ENCODE data around the gene MFAP5. TPM values are rescaled to one million over a fixed set of nuclear protein-coding genes. Genes with fewer than 3 reads are reported as not detected.
"Not testable (repeated sequence)": the region's sequence is repeated elsewhere in the genome, so short reads cannot be mapped to it uniquely, and the experiment has no call there.

MFAP5 gene
- total RNA-seq, 2 donors from 2014 or later = 4.6 to 12.1 TPM

DNA sequence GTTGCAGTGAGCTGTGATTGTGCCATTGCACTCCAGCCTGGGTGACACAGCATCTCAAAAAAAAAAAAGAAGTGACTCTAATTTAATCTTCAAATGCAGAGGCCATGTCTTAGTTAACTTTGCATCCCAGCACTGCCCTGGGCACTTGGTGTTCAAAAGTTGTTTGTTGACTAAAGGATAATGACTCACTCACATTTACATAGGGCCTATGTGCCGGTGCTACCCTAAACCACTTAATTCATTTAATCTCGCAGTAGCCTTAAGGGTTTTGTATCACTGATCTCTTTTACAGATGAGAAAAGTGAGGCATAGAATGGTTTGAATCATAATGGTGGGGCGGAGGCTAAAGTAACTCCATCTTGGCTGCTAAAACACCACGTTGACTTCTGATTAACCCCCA lies 23.7 kb downstream of the MFAP5 start:
- no peaks in the 10 kb centered on the region for H3K4me1 ChIP-seq
- no peak for DNase-seq
- H3K27me3 ChIP-seq = no peaks in the 10 kb centered on the region
- intact Hi-C loops (cut with DNase I) = no loop called here
- H3K9ac ChIP-seq (ENCODE audit: low read depth in 2 of 2, low read length in 2 of 2) = no peak overlapping the region
- H3K27ac ChIP-seq = no peak overlapping the region
- no peaks in the 10 kb centered on the region for H3K9me3 ChIP-seq
- H3K4me3 ChIP-seq = no peak overlapping the region
- no peaks in the 10 kb centered on the region for H3K36me3 ChIP-seq
- TF ChIP-seq, protein P1, sequence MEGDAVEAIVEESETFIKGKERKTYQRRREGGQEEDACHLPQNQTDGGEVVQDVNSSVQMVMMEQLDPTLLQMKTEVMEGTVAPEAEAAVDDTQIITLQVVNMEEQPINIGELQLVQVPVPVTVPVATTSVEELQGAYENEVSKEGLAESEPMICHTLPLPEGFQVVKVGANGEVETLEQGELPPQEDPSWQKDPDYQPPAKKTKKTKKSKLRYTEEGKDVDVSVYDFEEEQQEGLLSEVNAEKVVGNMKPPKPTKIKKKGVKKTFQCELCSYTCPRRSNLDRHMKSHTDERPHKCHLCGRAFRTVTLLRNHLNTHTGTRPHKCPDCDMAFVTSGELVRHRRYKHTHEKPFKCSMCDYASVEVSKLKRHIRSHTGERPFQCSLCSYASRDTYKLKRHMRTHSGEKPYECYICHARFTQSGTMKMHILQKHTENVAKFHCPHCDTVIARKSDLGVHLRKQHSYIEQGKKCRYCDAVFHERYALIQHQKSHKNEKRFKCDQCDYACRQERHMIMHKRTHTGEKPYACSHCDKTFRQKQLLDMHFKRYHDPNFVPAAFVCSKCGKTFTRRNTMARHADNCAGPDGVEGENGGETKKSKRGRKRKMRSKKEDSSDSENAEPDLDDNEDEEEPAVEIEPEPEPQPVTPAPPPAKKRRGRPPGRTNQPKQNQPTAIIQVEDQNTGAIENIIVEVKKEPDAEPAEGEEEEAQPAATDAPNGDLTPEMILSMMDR (IDR thresholded peaks at IDR 0.05) = no peak

DNA sequence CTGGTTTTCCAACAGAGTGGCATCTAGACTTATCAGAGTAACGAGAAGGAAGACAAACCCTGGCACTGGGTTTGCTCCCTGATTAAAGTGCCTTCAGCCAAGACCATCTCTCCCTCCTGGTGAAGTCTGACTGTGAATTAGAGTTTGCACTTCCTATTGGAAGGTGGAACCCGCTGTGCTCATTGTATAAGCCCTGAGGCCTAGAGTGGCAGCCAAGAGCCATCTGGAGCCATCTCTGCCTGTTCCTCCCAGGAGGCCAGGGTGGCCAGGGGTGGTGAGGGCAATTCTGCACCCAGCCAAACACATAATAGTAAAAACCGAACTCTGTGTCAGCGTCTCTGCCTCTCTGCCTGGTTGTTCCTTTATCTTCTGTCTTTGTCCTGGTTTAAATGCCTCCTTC lies 25.0 kb downstream of the MFAP5 start:
- H3K4me1 ChIP-seq = no peaks in the 10 kb centered on the region
- no peaks in the 10 kb centered on the region for H3K36me3 ChIP-seq

DNA sequence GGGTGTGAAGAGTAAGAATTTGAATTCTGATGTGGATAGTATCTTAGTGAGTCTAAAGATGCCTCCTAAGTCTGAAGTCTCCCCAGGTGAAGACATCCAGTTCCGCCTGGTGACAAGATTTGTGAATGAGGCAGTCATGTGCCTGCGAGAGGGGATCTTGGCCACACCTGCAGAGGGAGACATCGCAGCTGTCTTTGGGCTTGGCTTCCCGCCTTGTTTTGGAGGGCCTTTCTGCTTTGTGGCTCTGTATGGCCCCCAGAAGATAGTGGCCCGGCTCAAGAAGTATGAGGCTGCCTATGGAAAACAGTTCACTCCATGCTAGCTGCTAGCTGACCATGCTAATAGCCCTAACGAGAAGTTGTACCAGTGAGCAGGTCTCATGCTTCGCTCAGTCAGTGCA lies 25.4 kb downstream of the MFAP5 start:
- Histone ChIP-seq H3K9me3 (no peaks in the 10 kb centered on the region), H3K27me3 (no peaks in the 10 kb centered on the region), H3K4me1 (no peaks in the 10 kb centered on the region), H3K36me3 (no peaks in the 10 kb centered on the region), H3K4me3 (no peak overlapping the region), H3K27ac (no peak overlapping the region), H3K9ac (ENCODE audit: low read depth in 2 of 2, low read length in 2 of 2) (no peak overlapping the region)
- intact Hi-C loops (cut with DNase I) = no loop called here
- no peak for DNase-seq
- TF ChIP-seq, protein P1 (IDR thresholded peaks at IDR 0.05) = no peak

More for the DNA sequence above, 25.0 kb downstream of the MFAP5 start:
- no peaks in the 10 kb centered on the region for H3K27me3 ChIP-seq
- H3K9ac ChIP-seq (ENCODE audit: low read depth in 2 of 2, low read length in 2 of 2) = no peak overlapping the region
- H3K27ac ChIP-seq = no peak overlapping the region
- TF ChIP-seq, protein P1 (IDR thresholded peaks at IDR 0.05) = no peak
- intact Hi-C loops (cut with DNase I) = no loop called here
- no peak for DNase-seq
- H3K4me3 ChIP-seq = no peak overlapping the region
- no peaks in the 10 kb centered on the region for H3K9me3 ChIP-seq

DNA sequence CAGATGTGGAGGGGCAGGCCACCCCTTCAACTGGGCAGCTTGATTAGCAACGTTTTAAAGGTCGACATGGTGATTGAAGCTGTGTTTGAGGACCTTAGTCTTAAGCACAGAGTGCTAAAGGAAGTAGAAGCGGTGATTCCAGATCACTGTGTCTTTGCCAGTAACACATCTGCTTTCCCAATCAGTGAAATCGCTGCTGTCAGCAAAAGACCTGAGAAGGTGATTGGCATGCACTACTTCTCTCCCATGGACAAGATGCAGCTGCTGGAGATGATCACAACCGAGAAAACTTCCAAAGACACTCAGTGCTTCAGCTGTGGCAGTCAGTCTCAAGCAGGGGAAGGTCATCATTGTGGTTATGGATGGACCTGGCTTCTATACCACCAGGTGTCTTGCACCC lies 26.0 kb downstream of the MFAP5 start:
- Histone ChIP-seq H3K9ac (ENCODE audit: low read depth in 2 of 2, low read length in 2 of 2) (no peak overlapping the region), H3K27ac (no peak overlapping the region), H3K9me3 (no peaks in the 10 kb centered on the region), H3K36me3 (no peaks in the 10 kb centered on the region), H3K4me1 (no peaks in the 10 kb centered on the region), H3K27me3 (no peaks in the 10 kb centered on the region), H3K4me3 (no peak overlapping the region)
- no peak for DNase-seq
- TF ChIP-seq, protein P1 (IDR thresholded peaks at IDR 0.05) = no peak
- intact Hi-C loops (cut with DNase I) = no loop called here

DNA sequence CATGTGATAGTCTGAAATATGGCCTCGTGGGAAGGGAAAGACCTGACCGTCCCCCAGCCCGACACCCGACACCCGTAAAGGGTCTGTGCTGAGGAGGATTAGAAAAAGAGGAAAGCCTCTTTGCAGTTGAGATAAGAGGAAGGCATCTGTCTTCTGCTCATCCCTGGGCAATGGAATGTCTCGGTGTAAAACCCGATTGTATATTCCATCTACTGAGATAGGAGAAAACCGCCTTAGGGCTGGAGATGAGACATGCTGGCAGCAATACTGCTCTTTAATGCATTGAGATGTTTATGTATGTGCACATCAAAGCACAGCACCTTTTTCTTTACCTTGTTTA lies 26.6 kb downstream of the MFAP5 start:
- H3K9ac ChIP-seq (ENCODE audit: low read depth in 2 of 2, low read length in 2 of 2); H3K9me3 ChIP-seq; H3K4me3 ChIP-seq; H3K27ac ChIP-seq; H3K27me3 ChIP-seq; DNase-seq; H3K4me1 ChIP-seq; intact Hi-C loops (cut with DNase I); H3K36me3 ChIP-seq: not testable (repeated sequence)

DNA sequence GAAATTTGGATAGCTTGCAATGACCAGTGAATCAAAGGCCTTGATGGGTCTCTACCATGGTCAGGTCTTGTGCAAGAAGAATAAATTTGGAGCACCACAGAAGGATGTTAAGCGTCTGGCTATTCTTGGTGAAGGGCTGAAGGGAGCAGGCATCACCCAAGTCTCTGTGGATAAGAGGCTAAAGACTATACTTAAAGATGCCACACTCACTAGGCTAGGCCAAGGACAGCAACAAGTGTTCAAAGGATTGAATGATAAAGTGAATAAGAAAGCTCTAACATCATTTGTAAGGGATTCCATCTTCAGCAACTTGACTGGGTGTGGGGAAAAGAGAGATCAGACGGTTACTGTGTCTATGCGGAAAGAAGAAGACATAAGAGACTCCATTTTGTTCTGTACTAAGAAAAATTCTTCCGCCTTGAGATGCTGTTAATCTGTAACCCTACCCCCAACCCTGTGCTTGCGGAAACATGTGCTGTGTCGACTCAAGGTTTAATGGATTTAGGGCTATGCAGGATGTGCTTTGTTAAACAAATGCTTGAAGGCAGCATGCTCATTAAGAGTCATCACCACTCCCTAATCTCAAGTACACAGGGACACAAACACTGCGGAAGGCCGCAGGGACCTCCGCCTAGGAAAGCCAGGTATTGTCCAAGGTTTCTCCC lies 27.2 kb downstream of the MFAP5 start:
- H3K9ac ChIP-seq (ENCODE audit: low read depth in 2 of 2, low read length in 2 of 2); H3K4me3 ChIP-seq; intact Hi-C loops (cut with DNase I): not testable (repeated sequence)

More for the DNA sequence above, 27.2 kb downstream of the MFAP5 start:
- not testable (repeated sequence) for H3K36me3 ChIP-seq, H3K27me3 ChIP-seq, DNase-seq, H3K27ac ChIP-seq, H3K4me1 ChIP-seq, H3K9me3 ChIP-seq
